Trophoblast cell (in vitro differentiated cells and primary cell): ENCODE data around the gene UBE2D2.
A peak's percentile ranks its signal among the peaks of the same experiment; 100 is the strongest.
"Not testable (repeated sequence)": the region's sequence is repeated elsewhere in the genome, so short reads cannot be mapped to it uniquely, and the experiment has no call there.

Experiments
- DNase-seq, 2 donors: peaks; one replicate each; pipeline ENCODE4 v3.0.0-alpha.2; 2016
- H2AFZ ChIP-seq: 2 replicates; pipeline ENCODE4 v1.6.1; 2013; ENCODE audit warnings: low read length, moderate library complexity, mild to moderate bottlenecking; ENCODE audit not compliant: insufficient read depth, poor library complexity
- H2AK5ac ChIP-seq: 2 replicates; pipeline ENCODE4 v1.6.1; 2013; ENCODE audit warnings: mild to moderate bottlenecking, low read length
- H2BK120ac ChIP-seq: 2 replicates; pipeline ENCODE4 v1.6.1; 2013; ENCODE audit warnings: low read length, mild to moderate bottlenecking, moderate library complexity; ENCODE audit not compliant: insufficient read depth, poor library complexity
- H2BK12ac ChIP-seq: 2 replicates; pipeline ENCODE4 v1.6.1; 2013; ENCODE audit warnings: mild to moderate bottlenecking, low read length, moderate library complexity
- H2BK5ac ChIP-seq: 2 replicates; pipeline ENCODE4 v1.6.1; 2013; ENCODE audit warnings: low read length, low read depth, moderate library complexity, mild to moderate bottlenecking; ENCODE audit not compliant: poor library complexity
- H3K14ac ChIP-seq: 2 replicates; pipeline ENCODE4 v1.6.1; 2013; ENCODE audit warnings: mild to moderate bottlenecking, low read length
- H3K18ac ChIP-seq: 2 replicates; pipeline ENCODE4 v1.6.1; 2013; ENCODE audit warnings: mild to moderate bottlenecking, low read length
- H3K23ac ChIP-seq: 2 replicates; pipeline ENCODE4 v1.6.1; 2013; ENCODE audit warnings: low read length
- H3K27ac ChIP-seq: 2 replicates; pipeline ENCODE4 v1.5.1; 2013; ENCODE audit warnings: low read depth, mild to moderate bottlenecking, inconsistent platforms, low read length, moderate library complexity
- H3K27me3 ChIP-seq: 2 replicates; pipeline ENCODE4 v1.6.1; 2013; ENCODE audit warnings: inconsistent platforms, mild to moderate bottlenecking, low read length, moderate library complexity; ENCODE audit not compliant: insufficient read depth
- H3K36me3 ChIP-seq, 2 experiments: 1 replicate in 1 of 2; 2 replicates in 1 of 2; pipeline ENCODE4 v1.6.1; 2013; ENCODE audit warnings: low read length in 2 of 2, mild to moderate bottlenecking in 2 of 2, moderate library complexity in 1 of 2; ENCODE audit not compliant: insufficient read depth in 2 of 2, control insufficient read depth in 1 of 2
- H3K4ac ChIP-seq: 2 replicates; pipeline ENCODE4 v1.6.1; 2013; ENCODE audit warnings: low read depth, mild to moderate bottlenecking, low read length, moderate library complexity
- H3K4me1 ChIP-seq, 2 experiments: 1 replicate in 1 of 2; 2 replicates in 1 of 2; pipeline ENCODE4 v1.6.1; 2013; ENCODE audit warnings: low read length in 2 of 2, mild to moderate bottlenecking in 2 of 2, moderate library complexity in 1 of 2; ENCODE audit not compliant: insufficient read depth in 2 of 2, control insufficient read depth in 1 of 2
- H3K4me2 ChIP-seq: 2 replicates; pipeline ENCODE4 v1.6.1; 2013; ENCODE audit warnings: inconsistent platforms, mild to moderate bottlenecking, low read length, moderate library complexity
- H3K4me3 ChIP-seq: 2 replicates; pipeline ENCODE4 v1.5.1; 2013; ENCODE audit warnings: mild to moderate bottlenecking, low read depth, low read length, inconsistent platforms
- H3K79me1 ChIP-seq: one replicate; pipeline ENCODE4 v1.6.1; 2013; ENCODE audit warnings: low read length
- H3K79me2 ChIP-seq: 2 replicates; pipeline ENCODE4 v1.6.1; 2013; ENCODE audit warnings: low read length, mild to moderate bottlenecking; ENCODE audit not compliant: control insufficient read depth, insufficient read depth, poor library complexity
- H3K9ac ChIP-seq: 2 replicates; pipeline ENCODE4 v1.6.1; 2013; ENCODE audit warnings: mild to moderate bottlenecking, low read length
- H3K9me3 ChIP-seq: 2 replicates; pipeline ENCODE4 v1.6.1; 2013; ENCODE audit warnings: low read depth, mild to moderate bottlenecking, control low read depth, inconsistent platforms, low read length; ENCODE audit not compliant: insufficient read depth
- H4K12ac ChIP-seq: 2 replicates; pipeline ENCODE4 v1.6.1; 2013; ENCODE audit warnings: low read depth, mild to moderate bottlenecking, low read length, moderate library complexity
- H4K8ac ChIP-seq: 2 replicates; pipeline ENCODE4 v1.6.1; 2013; ENCODE audit warnings: low read depth, mild to moderate bottlenecking, low read length, moderate library complexity
- H4K91ac ChIP-seq: one replicate; pipeline ENCODE4 v1.6.1; 2013; ENCODE audit warnings: low read depth, mild to moderate bottlenecking, low read length, moderate library complexity
- WGBS: extraction: QIAGEN DNeasy Blood & Tissue Kit; methylation state at CpG from one replicate; pipeline ENCODE4 v1.1.7; 2013; ENCODE audit warnings: missing lambda C conversion rate; ENCODE audit not compliant: insufficient read length, insufficient coverage; ENCODE audit errors: extremely low coverage; 5-methylcytosine and 5-hydroxymethylcytosine counted together

The UBE2D2 gene

DNA sequence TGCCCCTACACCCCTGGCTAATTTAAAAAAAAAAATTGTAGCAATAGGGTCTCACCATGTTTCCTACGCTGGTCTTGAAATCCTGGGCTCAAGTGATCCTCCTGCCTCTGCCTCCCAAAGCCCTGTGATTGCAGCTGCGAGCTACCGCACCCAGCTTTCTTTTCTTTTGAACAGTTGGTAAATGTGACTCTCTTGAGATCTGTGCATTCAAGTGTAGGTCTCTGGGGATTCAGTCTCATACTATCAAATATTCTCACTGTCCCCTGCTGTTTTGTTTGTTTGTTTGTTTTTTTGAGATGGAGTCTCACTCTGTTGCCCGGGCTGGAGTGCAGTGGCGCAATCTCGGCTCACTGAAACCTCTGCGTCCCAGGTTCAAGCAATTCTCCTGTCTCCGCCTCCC is 44.7 kb downstream of the UBE2D2 start:
- Histone ChIP-seq H3K27ac (no peak overlapping the region), H3K9ac (no peak overlapping the region), H4K8ac (no peak overlapping the region), H2BK5ac (no peak overlapping the region), H3K4ac (no peak overlapping the region), H2BK12ac (no peak overlapping the region), H2AFZ (no peak overlapping the region), H4K12ac (no peak overlapping the region), H3K4me3 (no peak overlapping the region), H3K23ac (no peak overlapping the region), H2AK5ac (no peak overlapping the region), H3K14ac (no peak overlapping the region), H3K4me1 (no peaks in the 10 kb centered on the region), H3K27me3 (no peaks in the 10 kb centered on the region), H3K18ac (no peak overlapping the region), H3K79me2 (no peaks in the 10 kb centered on the region), H3K36me3 (peaks cover 14 to 33% of the 10 kb centered on the region in 2 experiments), H2BK120ac (no peak overlapping the region), H3K4me2 (no peak overlapping the region), H3K79me1 (no peaks in the 10 kb centered on the region), H3K9me3 (no peaks in the 10 kb centered on the region), H4K91ac (no peak overlapping the region)
- WGBS, result no CpG with 5 or more reads among the region's 8 CpGs
- DNase-seq, result no peak

DNA sequence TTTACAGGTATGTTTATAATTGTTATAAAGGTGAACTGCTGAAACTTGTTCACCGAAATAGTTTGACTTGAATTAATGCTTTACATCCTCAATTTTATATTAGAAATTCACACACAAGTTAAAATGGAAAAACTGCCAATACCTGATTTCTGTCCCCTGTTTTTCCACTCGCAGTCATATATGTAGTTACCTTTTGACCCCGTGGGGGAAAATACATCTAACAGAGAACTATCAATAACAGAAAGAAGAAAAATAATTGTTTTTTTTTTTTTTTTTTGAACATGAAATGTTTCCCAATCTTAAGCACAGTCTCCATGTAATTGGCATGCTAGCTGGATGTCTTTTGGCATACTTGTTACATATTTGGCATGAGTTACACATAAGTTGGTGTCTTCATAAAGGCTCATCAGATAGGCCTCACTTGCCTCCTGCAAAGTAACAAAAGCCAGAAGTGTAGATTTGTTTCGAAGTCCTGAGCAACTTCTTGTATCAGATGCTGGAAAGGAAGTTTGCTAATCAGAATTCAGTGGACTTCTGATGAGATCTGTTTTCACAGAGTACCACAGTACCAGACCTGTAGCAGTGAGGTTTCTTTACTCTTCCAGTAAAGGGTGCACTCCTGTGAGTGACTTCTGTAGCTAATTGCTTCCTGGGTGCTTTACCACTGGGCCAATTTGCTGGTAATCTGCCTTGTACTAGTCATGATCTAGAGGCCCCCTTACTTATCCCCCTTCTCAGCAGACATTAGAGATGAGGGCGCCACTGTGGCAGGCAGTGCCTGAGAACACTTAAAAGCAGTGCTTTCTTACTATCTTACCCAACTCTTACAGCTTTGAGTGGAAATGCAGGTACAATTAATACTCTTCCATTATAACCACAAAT is 50.8 kb downstream of the UBE2D2 start:
- no peak overlapping the region for H2AK5ac ChIP-seq

DNA sequence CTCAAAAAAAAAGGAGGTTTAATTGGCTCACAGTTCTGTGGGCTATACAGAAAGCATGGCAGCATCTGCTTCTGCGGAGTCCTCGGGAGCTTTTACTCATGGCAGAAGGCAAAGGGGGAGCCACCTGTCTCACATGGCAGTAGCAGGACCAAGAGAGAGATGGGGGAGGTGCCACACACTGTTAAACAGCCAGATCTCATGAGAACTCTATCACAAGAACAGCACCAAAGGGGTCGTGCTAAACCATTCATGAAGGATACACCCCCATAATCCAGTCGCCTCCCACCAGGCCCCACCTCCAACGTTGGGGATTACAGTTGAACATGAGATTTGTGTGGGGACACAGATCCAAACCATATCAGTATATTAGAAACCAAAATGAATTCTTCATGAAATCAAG is 58.7 kb downstream of the UBE2D2 start:
- H4K8ac ChIP-seq, result no peak overlapping the region
- H3K9ac ChIP-seq, result no peak overlapping the region
- no peaks in the 10 kb centered on the region for H3K9me3 ChIP-seq
- no peak overlapping the region for H3K4ac ChIP-seq
- H3K23ac ChIP-seq, result no peak overlapping the region
- H2AFZ ChIP-seq, result no peak overlapping the region
- no peak overlapping the region for H3K18ac ChIP-seq
- DNase-seq, result no peak
- no peak overlapping the region for H2BK12ac ChIP-seq
- no peaks in the 10 kb centered on the region for H3K4me1 ChIP-seq
- no peak overlapping the region for H3K4me3 ChIP-seq
- no peak overlapping the region for H2BK5ac ChIP-seq
- no peak overlapping the region for H4K91ac ChIP-seq
- peaks cover 26 to 30% of the 10 kb centered on the region in 2 experiments for H3K36me3 ChIP-seq
- H4K12ac ChIP-seq, result no peak overlapping the region
- H3K14ac ChIP-seq, result no peak overlapping the region
- H3K27me3 ChIP-seq, result no peaks in the 10 kb centered on the region
- H3K79me1 ChIP-seq, result no peaks in the 10 kb centered on the region
- no peaks in the 10 kb centered on the region for H3K79me2 ChIP-seq
- no peak overlapping the region for H2AK5ac ChIP-seq
- no peak overlapping the region for H3K27ac ChIP-seq
- no peak overlapping the region for H2BK120ac ChIP-seq
- H3K4me2 ChIP-seq, result no peak overlapping the region
- WGBS, result no CpG with 5 or more reads among the region's 5 CpGs

More for the DNA sequence above, 50.8 kb downstream of the UBE2D2 start:
- Histone ChIP-seq H2BK120ac (no peak overlapping the region), H2BK5ac (no peak overlapping the region), H3K36me3 (peaks cover 3 to 14% of the 10 kb centered on the region in 2 experiments), H3K27ac (no peak overlapping the region), H3K27me3 (no peaks in the 10 kb centered on the region), H3K4me3 (no peak overlapping the region), H4K91ac (no peak overlapping the region), H4K8ac (no peak overlapping the region), H3K14ac (no peak overlapping the region), H3K79me2 (no peaks in the 10 kb centered on the region), H3K4me1 (no peaks in the 10 kb centered on the region), H2BK12ac (no peak overlapping the region), H3K4me2 (no peak overlapping the region), H4K12ac (no peak overlapping the region), H3K9ac (no peak overlapping the region), H3K23ac (no peak overlapping the region), H3K79me1 (no peaks in the 10 kb centered on the region), H2AFZ (no peak overlapping the region), H3K18ac (no peak overlapping the region), H3K4ac (no peak overlapping the region), H3K9me3 (no peaks in the 10 kb centered on the region)
- no CpG with 5 or more reads among the region's 5 CpGs for WGBS
- DNase-seq, result peak in 1 of 2 donors; percentile 46

DNA sequence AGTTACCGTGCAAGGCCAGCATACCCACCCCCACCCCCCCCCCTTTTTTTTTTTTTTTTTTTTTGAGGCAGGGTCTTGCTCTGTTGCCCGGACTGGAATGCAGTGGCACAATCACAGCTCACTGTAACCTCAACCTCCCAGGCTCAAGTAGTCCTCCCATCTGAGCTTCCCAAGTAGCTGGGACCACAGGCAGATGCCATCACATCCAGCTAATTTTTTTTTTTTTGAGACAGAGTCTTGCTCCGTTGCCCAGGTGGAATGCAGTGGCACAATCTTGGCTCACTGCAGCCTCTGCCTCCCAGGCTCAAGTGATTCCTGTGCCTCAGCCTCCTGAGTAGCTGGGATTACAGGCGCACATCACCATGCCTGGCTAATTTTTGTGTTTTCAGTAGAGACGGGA is 64.3 kb downstream of the UBE2D2 start:
- H2AK5ac ChIP-seq, H3K18ac ChIP-seq, DNase-seq: not testable (repeated sequence)

More for the DNA sequence above, 64.3 kb downstream of the UBE2D2 start:
- WGBS, result no CpG with 5 or more reads among the region's 5 CpGs
- not testable (repeated sequence) for H3K14ac ChIP-seq, H3K79me2 ChIP-seq, H3K9me3 ChIP-seq, H3K27ac ChIP-seq, H3K4me1 ChIP-seq, H3K4ac ChIP-seq, H3K9ac ChIP-seq, H3K23ac ChIP-seq, H4K12ac ChIP-seq, H2AFZ ChIP-seq, H3K79me1 ChIP-seq, H2BK5ac ChIP-seq, H3K4me3 ChIP-seq, H3K4me2 ChIP-seq, H4K8ac ChIP-seq, H3K27me3 ChIP-seq, H2BK120ac ChIP-seq, H2BK12ac ChIP-seq, H4K91ac ChIP-seq
- peaks cover 31 to 44% of the 10 kb centered on the region in 2 experiments for H3K36me3 ChIP-seq
